Hepatocyte (in vitro differentiated cells): ENCODE results near the gene ERFE.

ENCODE experiments used
- CTCF ChIP-seq: fragments of 200-600 bp; sonication (generic); IDR thresholded peaks from 2 replicates; pipeline ENCODE4 v1.5.1; 2016; ENCODE audit warnings: antibody characterized with exemption, mild to moderate bottlenecking; ENCODE audit not compliant: poor library complexity
- EZH2 ChIP-seq: fragments of 200-600 bp; sonication (generic); IDR thresholded peaks from 2 replicates; pipeline ENCODE4 v1.6.1; 2016; ENCODE audit warnings: antibody characterized with exemption, mild to moderate bottlenecking, borderline replicate concordance
- EZH2phosphoT487 ChIP-seq: fragments of 200-600 bp; sonication (generic); IDR thresholded peaks from one replicate; pipeline ENCODE4 v1.6.1; 2018; ENCODE audit warnings: antibody characterized with exemption, mild to moderate bottlenecking, low read depth, moderate library complexity; ENCODE audit not compliant: unreplicated experiment, severe bottlenecking

- TF ChIP-seq CTCF (no peak), EZH2 (no peak), EZH2phosphoT487 (no peak)
Measured at GRCh38 chr2:238154570-238154969, 4.2 kb upstream of the ERFE start.
